GM12892 (cell line): ENCODE measurements around the gene RABL6.
A peak's percentile ranks its signal among the peaks of the same experiment; 100 is the strongest.
"Not testable (repeated sequence)": the region's sequence is repeated elsewhere in the genome, so short reads cannot be mapped to it uniquely, and the experiment has no call there.

ENCODE experiments used
- DNase-seq: peaks from one replicate; pipeline ENCODE4 v3.0.0; 2011; ENCODE audit not compliant: insufficient read length
- FAIRE-seq: peaks from 2 replicates; lab custom pipeline; 2011; peaks lifted over from hg19 to GRCh38; lab: Jason Lieb, UNC
- POLR2A ChIP-seq: IDR thresholded peaks from 2 replicates; pipeline ENCODE4 v1.6.1; 2011; ENCODE audit warnings: low read depth, low read length, control low read depth
- POLR2AphosphoS5 ChIP-seq: IDR thresholded peaks from 2 replicates; pipeline ENCODE4 v1.6.1; 2011; ENCODE audit warnings: low read depth, low read length, control low read depth
- TAF1 ChIP-seq: IDR thresholded peaks from 2 replicates; pipeline ENCODE4 v1.6.1; 2011; ENCODE audit warnings: low read depth, mild to moderate bottlenecking, control low read depth, low read length, borderline replicate concordance

Gene RABL6

GRCh38 chr9:136786451-136786850 lies 21.3 kb upstream of the RABL6 start:
- TF ChIP-seq POLR2A = no peak
- FAIRE-seq (no peak), DNase-seq (no peak)

GRCh38 chr9:136786983-136787382 lies 20.8 kb upstream of the RABL6 start:
- FAIRE-seq = peak; percentile 9
- not testable (repeated sequence) for DNase-seq

- TF ChIP-seq POLR2AphosphoS5 (no peak), POLR2A (no peak), TAF1 (no peak)
- peak; percentile 92 for FAIRE-seq
- DNase-seq = no peak
Observed at GRCh38 chr9:136787690-136788400, 19.9 kb upstream of the RABL6 start.

GRCh38 chr9:136788644-136789522 lies 18.9 kb upstream of the RABL6 start:
- DNase-seq, FAIRE-seq: not testable (repeated sequence)

GRCh38 chr9:136789523-136789937 lies 18.2 kb upstream of the RABL6 start:
- TF ChIP-seq TAF1 = no peak
- DNase-seq (no peak), FAIRE-seq (no peak)

- peak; percentile 94 for FAIRE-seq
- peak; percentile 98 for DNase-seq
- TF ChIP-seq POLR2AphosphoS5 = 0 out of 2 replicates have a peak, but pooled peaks have one; percentile 34
- TF ChIP-seq TAF1 = no peak
- TF ChIP-seq POLR2A = peak; percentile 68; the same call in 1 of the 2 replicates
Observed at GRCh38 chr9:136790640-136791515, 16.9 kb upstream of the RABL6 start, which contains the start of gene TMEM141. Gene TMEM141, plus strand, starts transcription at chr9:136791344. Its CDS starts 27 bp downstream, at chr9:136791371.

- FAIRE-seq (no peak), DNase-seq (peak; percentile 68)
- no peak for TF ChIP-seq TAF1
- no peak for TF ChIP-seq POLR2AphosphoS5
- TF ChIP-seq POLR2A = no peak
Observed at GRCh38 chr9:136791516-136792276, 16.1 kb upstream of the RABL6 start.

GRCh38 chr9:136792321-136793085 lies 15.2 kb upstream of the RABL6 start:
- no peak for FAIRE-seq
- DNase-seq = no peak
- no peak for TF ChIP-seq POLR2AphosphoS5

- TF ChIP-seq POLR2A (no peak), TAF1 (no peak), POLR2AphosphoS5 (no peak)
- no peak for FAIRE-seq
- DNase-seq = no peak
Observed at GRCh38 chr9:136793086-136793946, 14.4 kb upstream of the RABL6 start.
